ENCODE measurements around the gene TCAP.
A peak's percentile ranks its signal among the peaks of the same experiment; 100 is the strongest.

Gene TCAP

DNA sequence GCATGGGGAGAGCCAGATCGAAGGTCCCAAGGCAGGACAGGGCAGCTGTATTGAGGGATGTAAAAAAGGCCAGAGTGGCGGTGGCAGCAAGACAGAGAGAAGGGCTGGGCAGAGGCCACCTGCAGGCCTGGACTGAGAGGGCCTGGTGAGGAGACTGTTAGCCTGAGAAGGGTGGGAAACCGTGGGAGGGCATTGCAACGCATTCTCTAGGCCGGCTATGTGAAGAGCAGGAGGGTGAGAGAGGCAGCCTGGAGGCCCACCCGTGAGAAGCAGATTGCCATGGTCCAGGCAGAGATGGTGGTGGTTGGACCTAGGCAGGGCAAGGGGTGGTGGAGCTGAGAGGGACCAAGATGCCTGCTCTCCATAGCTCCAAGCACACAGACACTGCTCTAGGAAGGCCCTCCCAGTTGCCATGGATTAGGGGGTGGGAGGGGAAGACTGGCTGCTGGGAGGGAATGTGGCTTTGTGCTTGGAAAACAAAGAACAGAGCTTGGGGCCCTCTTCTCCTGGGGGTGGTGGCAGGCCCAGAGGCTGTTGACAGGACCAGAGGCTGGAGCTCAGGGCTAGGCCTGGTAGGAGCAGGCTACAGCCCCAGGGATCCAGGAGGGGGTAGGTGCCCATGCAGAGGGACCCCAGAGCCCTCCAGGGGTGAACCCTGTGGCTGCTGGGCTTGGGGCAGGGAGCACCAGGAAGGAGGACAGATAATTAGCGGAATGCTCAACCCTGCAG lies 12.4 kb upstream of the TCAP start:
- DNase-seq, result no peak

DNA sequence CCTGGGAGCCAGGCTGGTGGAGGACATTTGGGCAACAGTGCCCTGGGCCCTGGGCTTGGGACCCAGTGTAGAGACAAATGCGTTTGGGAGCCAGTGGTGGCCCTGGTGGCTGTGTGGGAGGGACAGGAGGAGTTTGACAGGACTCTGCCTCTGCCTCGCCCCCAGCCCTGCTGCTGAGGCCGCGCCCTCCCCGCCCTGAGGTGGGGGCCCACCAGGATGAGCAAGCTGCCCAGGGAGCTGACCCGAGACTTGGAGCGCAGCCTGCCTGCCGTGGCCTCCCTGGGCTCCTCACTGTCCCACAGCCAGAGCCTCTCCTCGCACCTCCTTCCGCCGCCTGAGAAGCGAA lies 11.9 kb upstream of the TCAP start:
- DNase-seq, result no peak

GRCh38 chr17:39653662-39654331 lies 11.4 kb upstream of the TCAP start:
- peak; percentile 70 for DNase-seq

DNA sequence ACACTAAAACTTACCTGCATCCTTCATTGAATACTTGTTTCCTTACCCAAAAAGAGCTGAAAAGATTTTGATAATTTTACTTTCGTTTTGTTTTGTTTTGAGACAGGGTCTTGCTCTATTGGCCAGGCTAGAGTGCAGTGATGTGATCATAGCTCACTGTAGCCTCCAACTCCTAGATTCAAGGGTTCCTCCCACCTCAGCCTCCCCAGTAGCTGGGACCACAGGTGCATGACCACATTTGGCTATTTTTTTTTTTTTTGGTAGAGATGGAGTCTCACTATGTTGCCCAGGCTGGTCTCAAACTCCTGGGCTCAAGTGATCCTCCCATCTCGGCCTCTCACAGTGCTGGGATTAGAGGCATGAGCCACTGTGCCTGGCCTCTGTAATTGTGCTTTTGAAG lies 10.0 kb upstream of the TCAP start:
- DNase-seq, result no peak

GRCh38 chr17:39658346-39658745 lies 6.8 kb upstream of the TCAP start:
- DNase-seq, result no peak

DNA sequence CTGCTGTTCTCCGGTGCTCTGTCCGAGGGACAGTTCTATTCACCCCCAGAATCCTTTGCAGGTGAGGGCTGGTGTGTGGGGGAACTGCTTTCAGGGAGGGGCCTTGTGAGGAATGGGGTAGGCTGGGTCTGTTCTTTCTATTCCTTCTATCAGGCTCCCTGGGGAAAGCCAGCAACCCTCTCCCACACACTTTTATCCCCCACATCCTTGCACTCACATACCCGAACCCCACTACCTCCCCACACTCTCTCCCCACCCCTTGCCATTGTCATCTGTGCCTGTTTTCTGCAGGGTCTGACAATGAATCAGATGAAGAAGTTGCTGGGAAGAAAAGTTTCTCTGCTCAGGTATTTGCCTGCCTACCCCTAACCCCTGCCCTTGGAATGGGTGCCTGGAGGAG lies 6.4 kb upstream of the TCAP start:
- no peak for DNase-seq

DNA sequence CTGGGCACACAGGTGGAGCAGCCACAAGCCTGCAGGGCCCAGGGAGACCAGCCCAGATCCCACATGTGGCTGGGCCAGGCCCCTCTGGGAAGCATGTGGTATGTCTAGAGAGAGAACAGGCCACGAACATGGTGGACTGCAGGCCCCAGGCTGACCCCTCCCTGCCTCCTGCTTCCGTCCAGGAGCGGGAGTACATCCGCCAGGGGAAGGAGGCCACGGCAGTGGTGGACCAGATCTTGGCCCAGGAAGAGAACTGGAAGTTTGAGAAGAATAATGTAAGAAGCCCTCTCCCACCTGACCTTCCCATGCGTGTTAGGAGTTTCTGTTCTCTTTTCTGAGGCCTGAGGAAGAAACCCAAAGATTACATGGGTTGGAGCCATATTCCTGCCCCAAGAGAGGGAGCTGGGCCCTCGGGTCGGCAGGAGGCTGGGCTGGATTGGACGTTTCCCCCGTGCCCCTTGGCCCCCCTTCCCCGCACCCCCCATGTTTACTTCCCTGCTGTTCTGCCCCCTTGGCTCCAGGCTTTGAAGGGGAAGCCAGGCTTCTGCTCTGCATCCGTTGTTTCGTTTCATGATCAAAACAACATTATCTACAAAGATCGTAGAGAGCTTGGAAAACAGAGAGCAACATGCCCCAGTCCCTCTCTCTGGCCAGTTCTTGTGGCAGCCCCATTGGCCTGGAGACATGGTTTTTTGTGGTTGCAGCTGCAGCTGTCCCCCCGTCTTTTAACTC lies 5.7 kb upstream of the TCAP start:
- DNase-seq, result no peak

DNA sequence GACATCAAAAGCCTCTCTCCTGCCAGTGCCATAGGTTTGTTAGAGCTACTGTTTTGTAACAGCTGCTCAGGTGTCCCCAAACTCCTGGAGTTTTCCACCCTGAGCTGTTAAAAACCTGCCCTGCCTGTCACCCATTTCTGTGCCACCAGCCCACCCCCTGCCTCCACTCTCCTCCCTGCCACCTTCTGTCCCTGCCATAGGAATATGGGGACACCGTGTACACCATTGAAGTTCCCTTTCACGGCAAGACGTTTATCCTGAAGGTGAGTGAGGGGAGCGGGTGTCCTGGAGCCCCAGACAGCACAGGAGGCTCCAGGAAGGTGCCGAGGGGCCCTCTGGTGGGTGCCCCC lies 5.2 kb upstream of the TCAP start:
- DNase-seq, result no peak

GRCh38 chr17:39660397-39661385 lies 4.5 kb upstream of the TCAP start:
- DNase-seq, result no peak

DNA sequence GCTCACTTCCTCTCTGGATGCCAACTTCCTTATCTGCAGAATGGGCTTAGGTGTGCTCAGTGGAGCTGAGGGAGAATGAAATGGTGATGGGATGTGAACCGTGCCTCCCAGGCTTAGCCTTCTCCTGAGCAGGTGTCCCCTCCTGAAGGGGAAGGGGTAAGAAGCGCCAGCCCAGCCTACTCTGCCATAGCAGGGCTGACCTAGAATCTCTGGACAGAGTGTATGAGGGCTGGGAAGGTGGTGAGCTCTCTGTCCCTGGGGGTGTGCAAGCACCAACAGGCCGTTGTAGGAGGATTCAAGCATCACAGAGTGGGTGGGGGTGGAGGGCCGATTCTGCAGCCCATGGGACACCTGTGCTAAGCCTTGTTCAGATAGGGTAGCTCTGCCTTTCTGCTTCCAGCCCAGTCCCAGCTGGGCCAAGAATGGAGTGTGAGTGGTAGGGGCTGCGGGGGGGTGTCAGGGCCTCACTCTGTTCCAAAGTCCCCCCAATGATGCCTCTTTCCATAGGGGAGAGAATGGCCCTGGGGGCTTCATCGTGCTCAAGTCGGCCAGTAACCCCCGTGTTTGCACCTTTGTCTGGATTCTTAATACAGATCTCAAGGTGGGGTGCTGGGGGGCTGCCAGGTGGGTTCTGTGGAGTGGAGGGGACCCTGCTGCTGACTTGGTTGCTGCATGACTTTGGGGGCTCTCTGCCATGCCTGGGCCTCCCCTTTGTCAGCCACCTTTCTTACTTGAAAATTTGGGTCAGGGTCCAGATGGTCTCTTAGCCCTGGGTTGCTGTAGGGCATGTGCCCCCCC lies 3.2 kb upstream of the TCAP start:
- no peak for DNase-seq

- DNase-seq, result no peak
These were observed 2.4 kb upstream of the TCAP start for GRCh38 chr17:39662551-39663339.

DNA sequence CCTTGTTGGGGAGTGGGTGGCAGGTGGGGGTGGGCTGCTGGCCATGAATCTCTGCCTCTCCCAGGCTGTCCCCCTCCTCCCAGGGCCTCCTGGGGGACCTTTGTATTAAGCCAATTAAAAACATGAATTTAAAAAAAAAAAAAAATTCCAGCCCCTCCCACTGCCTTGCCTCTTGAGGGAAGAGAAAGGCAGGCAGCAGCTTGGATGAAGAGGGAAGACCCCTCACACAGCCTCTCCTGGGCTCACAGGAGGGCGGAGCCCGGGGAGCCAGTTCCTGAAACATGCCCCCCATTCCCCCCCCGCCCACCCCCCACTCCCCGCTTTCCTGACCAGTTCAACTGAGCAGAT lies 1.8 kb upstream of the TCAP start:
- no peak for DNase-seq

DNA sequence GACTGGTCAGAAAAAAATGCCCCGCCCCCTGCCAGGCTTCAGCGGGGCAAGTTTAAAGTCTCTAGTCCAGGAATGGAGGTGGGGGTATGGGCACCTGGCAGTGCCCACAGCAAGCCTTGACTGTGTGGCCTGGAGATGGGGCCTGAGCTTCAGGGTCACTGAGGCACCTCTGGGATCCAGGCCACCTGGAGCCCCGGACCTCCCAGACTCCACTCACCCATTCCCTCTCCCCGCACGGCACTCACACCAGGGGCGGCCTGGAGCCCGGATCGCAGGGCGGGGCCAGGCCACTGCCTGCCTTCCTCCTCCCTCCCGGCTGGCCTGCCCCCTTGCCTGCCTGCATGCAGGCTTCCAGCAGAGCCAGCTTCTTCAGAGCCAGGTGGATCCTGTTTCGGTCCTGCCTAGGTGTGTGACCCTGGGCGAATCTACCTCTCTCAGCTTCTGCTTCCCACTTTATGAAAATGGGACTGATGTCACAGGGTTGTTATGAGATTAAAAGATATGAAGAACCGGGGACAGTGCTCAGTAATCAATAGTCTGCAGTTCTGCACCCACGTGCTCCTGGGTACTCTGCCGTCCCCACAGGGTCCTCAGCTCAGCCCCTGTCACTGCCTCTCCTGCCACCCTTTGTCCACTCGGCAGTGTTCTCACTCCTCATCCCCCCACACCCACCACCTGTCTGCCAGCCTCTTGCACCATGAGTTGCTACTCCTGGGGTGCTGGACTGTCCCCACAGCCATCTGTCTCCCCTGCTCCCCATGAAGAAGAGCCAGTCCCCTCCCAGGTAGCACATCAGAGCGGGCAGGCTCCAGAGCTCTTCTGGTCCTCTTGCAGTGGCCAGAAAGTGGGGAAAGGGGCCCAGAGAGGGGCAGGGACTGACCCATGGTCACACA lies 1.2 kb upstream of the TCAP start:
- DNase-seq, result no peak

GRCh38 chr17:39665642-39666224 lies 584 bp downstream of the TCAP start:
- peak; percentile 43 for DNase-seq

- no peak for DNase-seq
These were observed 1.1 kb downstream of the TCAP start for GRCh38 chr17:39666231-39666600.

DNA sequence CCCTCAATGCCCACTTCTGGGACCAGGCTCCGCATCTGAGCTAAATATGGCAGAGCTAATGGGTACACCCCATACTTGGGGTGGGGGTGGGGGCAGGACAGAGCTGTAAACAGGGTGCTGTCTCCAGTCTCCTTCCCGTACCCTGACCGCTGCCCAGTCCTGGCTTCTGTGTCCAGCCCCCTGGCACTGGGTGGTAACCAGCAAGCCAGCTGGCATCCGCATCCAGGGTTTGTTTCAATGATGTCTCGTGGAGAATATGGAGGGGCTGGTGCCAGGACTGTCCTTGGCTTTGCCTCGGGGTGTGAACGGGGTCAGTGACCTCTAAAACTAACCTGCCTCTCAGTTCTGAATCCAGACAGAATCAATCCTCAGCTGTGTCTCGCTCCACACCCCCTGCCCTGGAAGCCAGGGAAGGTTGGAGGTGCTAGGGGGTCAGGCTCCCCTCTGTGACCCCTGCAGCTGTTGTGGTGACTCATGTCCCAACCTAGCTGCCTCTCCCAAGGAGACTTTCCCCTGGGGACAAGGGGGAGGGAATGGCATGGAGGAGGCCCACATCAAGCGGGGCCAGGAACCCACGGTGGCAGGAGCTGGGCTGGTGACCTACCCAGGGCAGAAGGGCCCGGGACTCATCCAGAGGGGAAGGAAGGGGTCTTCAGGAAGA lies 1.6 kb downstream of the TCAP start:
- DNase-seq, result no peak

- DNase-seq, result no peak
These were observed 2.3 kb downstream of the TCAP start for GRCh38 chr17:39667262-39667944.

- DNase-seq, result peak; percentile 71
These were observed 3.1 kb downstream of the TCAP start, which contains the start of gene PNMT for GRCh38 chr17:39667945-39668924. Gene PNMT, plus strand, starts transcription at chr17:39668453. Its CDS starts 23 bp downstream, at chr17:39668476.

All from NCI-H1436 (cell line).